ENCODE data around the gene PGAM5.

Gene PGAM5

GRCh38 chr12:132710405-132711079 lies at the start of gene PGAM5:
TSS of gene PGAM5 (plus strand) at chr12:132710842. CDS start at chr12:132710877, 35 bp downstream.
- no peak for TF ChIP-seq CTCF (IDR thresholded peaks at IDR 0.05)

- TF ChIP-seq CTCF (IDR thresholded peaks at IDR 0.05): no peak
Measured at GRCh38 chr12:132660996-132661395, 49.6 kb upstream of the PGAM5 start.

GRCh38 chr12:132661972-132662371 lies 48.7 kb upstream of the PGAM5 start:
- TF ChIP-seq CTCF (IDR thresholded peaks at IDR 0.05): no peak

GRCh38 chr12:132662901-132663755 lies 47.5 kb upstream of the PGAM5 start:
- no peak for TF ChIP-seq CTCF (IDR thresholded peaks at IDR 0.05)

- no peak for TF ChIP-seq CTCF (IDR thresholded peaks at IDR 0.05)
Measured at GRCh38 chr12:132664206-132665148, 46.2 kb upstream of the PGAM5 start.

GRCh38 chr12:132665149-132665491 lies 45.5 kb upstream of the PGAM5 start:
- TF ChIP-seq CTCF (IDR thresholded peaks at IDR 0.05): no peak

GRCh38 chr12:132665794-132666193 lies 44.8 kb upstream of the PGAM5 start:
- no peak for TF ChIP-seq CTCF (IDR thresholded peaks at IDR 0.05)
